ENCODE data around the gene ARSG. TPM values are rescaled to one million over a fixed set of nuclear protein-coding genes. Genes with fewer than 3 reads are reported as not detected.
"Not testable (repeated sequence)": the region's sequence is repeated elsewhere in the genome, so short reads cannot be mapped to it uniquely, and the experiment has no call there.

Gene ARSG
- total RNA-seq, 6 donors from 2014 or later, result 3.6 to 16.8 (median 7.7) TPM

DNA sequence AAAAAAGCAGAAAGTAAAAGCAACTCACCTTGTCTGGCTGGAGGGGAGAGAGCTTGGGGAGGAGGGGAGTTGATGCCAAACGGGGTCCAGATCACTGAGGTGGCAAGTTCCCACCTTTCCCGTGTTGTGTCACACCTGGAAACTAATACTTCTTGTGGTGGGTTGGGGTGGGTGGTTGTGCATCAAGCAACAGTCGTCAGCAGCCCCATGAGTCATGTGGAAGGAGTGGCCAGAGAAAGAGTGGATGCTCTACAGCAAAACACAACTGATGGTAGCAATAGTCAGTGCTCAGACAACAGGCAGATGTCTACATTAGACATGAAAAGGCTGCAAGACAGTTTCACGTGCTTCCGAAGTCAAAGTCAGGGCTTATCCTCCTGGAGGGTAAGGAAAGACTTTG, 35.4 kb downstream of the ARSG start:
- Histone ChIP-seq H3K4me3 (no peak overlapping the region), H3K27ac (no peak overlapping the region), H3K27me3 (no peaks in the 10 kb centered on the region), H3K9me3 (peaks cover 0 to 12% (median 3%) of the 10 kb centered on the region in 4 donors), H3K36me3 (no peaks in the 10 kb centered on the region), H3K4me1 (no peaks in the 10 kb centered on the region)
- ATAC-seq (ENCODE audit: low FRiP score in 2 of 2), result no peak
- no peak for DNase-seq
- TF ChIP-seq POLR2A (IDR thresholded peaks at IDR 0.05) (no peak), EP300 (IDR thresholded peaks at IDR 0.05) (no peak), POLR2AphosphoS5 (IDR thresholded peaks at IDR 0.05) (no peak)
- TF ChIP-seq, protein P1, sequence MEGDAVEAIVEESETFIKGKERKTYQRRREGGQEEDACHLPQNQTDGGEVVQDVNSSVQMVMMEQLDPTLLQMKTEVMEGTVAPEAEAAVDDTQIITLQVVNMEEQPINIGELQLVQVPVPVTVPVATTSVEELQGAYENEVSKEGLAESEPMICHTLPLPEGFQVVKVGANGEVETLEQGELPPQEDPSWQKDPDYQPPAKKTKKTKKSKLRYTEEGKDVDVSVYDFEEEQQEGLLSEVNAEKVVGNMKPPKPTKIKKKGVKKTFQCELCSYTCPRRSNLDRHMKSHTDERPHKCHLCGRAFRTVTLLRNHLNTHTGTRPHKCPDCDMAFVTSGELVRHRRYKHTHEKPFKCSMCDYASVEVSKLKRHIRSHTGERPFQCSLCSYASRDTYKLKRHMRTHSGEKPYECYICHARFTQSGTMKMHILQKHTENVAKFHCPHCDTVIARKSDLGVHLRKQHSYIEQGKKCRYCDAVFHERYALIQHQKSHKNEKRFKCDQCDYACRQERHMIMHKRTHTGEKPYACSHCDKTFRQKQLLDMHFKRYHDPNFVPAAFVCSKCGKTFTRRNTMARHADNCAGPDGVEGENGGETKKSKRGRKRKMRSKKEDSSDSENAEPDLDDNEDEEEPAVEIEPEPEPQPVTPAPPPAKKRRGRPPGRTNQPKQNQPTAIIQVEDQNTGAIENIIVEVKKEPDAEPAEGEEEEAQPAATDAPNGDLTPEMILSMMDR (IDR thresholded peaks at IDR 0.05), result no peak
- 76 to 81% methylated on average over 5 of the region's 5 CpGs for WGBS, 2 donors

DNA sequence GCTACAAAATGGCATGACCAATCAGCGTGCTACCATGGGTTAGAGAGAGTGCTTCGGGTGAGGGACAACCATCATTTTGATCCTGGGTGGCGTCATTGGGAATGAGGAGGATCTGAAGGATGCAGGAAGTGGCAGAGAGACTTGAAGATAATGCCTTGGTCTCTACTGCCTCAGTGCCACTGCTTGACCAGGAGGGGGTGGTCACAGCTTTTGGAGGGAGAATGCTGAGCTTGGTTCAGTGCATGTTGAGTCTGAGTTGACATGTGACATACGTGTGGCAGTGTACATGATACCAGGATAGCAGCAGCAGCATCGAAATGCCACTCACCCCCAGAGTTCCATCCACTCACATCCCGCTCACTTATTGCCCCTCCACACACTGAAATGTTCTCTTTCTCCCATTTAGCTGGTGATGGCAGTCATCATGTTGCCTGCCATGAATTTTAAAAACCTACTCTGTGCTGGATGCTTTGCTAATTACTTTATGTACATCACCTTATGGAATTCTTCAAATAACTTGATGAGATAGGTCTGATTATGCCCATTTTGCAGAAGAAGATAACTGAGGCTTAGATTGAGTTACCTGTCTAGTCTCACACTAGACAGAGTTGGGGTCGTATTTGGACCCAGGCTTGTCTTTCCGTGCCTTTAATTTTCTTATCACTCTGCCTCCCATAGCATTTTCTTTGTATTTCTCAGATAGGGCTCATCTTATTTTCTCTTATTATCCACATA, 36.7 kb downstream of the ARSG start:
- no peak for DNase-seq
- 89 to 93% methylated on average over 8 of the region's 8 CpGs for WGBS, 2 donors
- H3K4me1 ChIP-seq, result no peaks in the 10 kb centered on the region
- H3K9me3 ChIP-seq, result peaks cover 0 to 22% (median 5%) of the 10 kb centered on the region in 4 donors
- no peaks in the 10 kb centered on the region for H3K27me3 ChIP-seq
- no peak for ATAC-seq (ENCODE audit: low FRiP score in 2 of 2)
- no peaks in the 10 kb centered on the region for H3K36me3 ChIP-seq
- no peak overlapping the region for H3K4me3 ChIP-seq
- H3K27ac ChIP-seq, result no peak overlapping the region
- TF ChIP-seq, protein P1 (IDR thresholded peaks at IDR 0.05), result peak in 2 of 6 experiments; percentile 7 to 16
- no peak for TF ChIP-seq EP300 (IDR thresholded peaks at IDR 0.05)

DNA sequence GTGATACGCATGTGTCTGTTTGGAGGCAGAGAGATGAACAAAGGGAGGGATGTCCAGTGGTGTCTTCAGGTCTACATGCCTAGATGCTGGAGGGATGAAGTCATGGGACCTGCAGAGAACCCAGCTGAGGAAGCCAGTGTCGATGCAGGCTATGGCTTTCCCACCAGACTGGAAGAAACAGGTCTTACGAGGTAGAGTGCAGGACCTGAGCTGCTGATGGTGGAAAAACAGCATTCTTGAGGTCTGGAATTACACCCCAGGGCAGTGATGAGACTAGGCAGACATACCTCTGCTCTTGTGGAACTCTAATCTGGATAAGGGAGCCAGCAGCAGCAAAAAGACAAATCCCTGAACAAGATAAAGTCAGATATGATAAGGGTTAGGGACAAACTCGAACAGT, 37.4 kb downstream of the ARSG start:
- no peak for ATAC-seq (ENCODE audit: low FRiP score in 2 of 2)
- Histone ChIP-seq H3K27ac (no peak overlapping the region), H3K27me3 (no peaks in the 10 kb centered on the region), H3K9me3 (peaks cover 0 to 22% (median 5%) of the 10 kb centered on the region in 4 donors), H3K4me1 (no peaks in the 10 kb centered on the region), H3K4me3 (no peak overlapping the region), H3K36me3 (no peaks in the 10 kb centered on the region)
- no peak for DNase-seq
- no peak for TF ChIP-seq EP300 (IDR thresholded peaks at IDR 0.05)
- TF ChIP-seq POLR2A (IDR thresholded peaks at IDR 0.05), result no peak
- TF ChIP-seq POLR2AphosphoS5 (IDR thresholded peaks at IDR 0.05), result no peak
- TF ChIP-seq, protein P1 (IDR thresholded peaks at IDR 0.05), result no peak
- 74 to 88% methylated on average over 4 of the region's 4 CpGs for WGBS, 2 donors

DNA sequence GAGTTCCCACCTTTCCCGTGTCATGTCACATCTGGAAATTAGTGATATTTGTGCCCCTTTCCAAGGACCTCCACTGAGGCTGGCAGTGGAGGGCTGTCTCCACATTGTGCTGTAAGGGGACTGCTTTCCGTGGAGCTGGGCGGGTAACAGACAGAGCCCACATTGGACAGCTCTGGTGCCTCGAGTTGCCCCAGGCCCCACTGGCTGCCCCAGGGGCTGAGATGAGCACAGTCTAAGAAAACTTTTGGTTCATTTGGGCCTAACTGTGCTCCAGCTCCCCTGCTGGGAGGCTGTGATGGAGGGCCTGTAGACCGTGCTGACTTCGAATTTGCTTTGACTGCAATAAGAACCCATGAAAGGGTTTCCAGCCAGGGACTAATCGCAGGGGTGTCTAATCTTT, 38.0 kb downstream of the ARSG start:
- no peak overlapping the region for H3K27ac ChIP-seq
- no peaks in the 10 kb centered on the region for H3K4me1 ChIP-seq
- H3K27me3 ChIP-seq, result no peaks in the 10 kb centered on the region
- H3K36me3 ChIP-seq, result no peaks in the 10 kb centered on the region
- DNase-seq (no peak), ATAC-seq (ENCODE audit: low FRiP score in 2 of 2) (no peak)
- peaks cover 0 to 22% (median 5%) of the 10 kb centered on the region in 4 donors for H3K9me3 ChIP-seq
- TF ChIP-seq, protein P1 (IDR thresholded peaks at IDR 0.05), result no peak
- no peak for TF ChIP-seq POLR2AphosphoS5 (IDR thresholded peaks at IDR 0.05)
- no peak for TF ChIP-seq POLR2A (IDR thresholded peaks at IDR 0.05)
- no peak for TF ChIP-seq EP300 (IDR thresholded peaks at IDR 0.05)
- H3K4me3 ChIP-seq, result no peak overlapping the region
- WGBS, 2 donors, result 89 to 96% methylated on average over 7 of the region's 7 CpGs

DNA sequence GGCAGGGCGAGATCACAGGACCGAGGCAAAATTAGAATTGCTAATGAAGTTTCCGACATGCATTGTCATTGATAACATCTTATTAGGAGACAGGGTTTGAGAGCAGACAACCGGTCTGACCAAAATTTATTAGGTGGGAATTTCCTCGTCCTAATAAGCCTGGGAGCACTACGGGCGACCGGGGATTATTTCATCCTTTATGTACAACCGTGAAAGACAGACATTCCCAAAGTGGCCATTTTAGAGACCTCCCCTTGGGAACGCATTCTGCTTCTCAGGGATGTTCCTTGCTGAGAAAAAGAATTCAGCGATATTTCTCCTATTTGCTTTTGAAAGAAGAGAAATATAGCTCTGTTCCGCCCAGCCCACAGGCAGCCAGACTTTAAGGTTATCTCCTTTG, 40.6 kb downstream of the ARSG start:
- not testable (repeated sequence) for H3K27me3 ChIP-seq; H3K4me1 ChIP-seq; H3K36me3 ChIP-seq; DNase-seq; H3K27ac ChIP-seq; H3K4me3 ChIP-seq; ATAC-seq (ENCODE audit: low FRiP score in 2 of 2)
- H3K9me3 ChIP-seq, result peaks cover 0 to 22% (median 5%) of the 10 kb centered on the region in 4 donors
- WGBS, 2 donors, result 96% methylated on average over 12 of the region's 12 CpGs
